Lower leg skin (tissue), 3 donors: Measurements from ENCODE around the gene CMSS1.

Experiments
- POLR2A ChIP-seq, 2 donors: fragments of 450-650 bp; IDR thresholded peaks; one replicate each; pipeline ENCODE4 v1.6.1; 2016 to 2017; ENCODE audit warnings: antibody characterized with exemption in 2 of 2, mild to moderate bottlenecking in 1 of 2, moderate library complexity in 1 of 2
- TF ChIP-seq, protein P1 (sequence below), 3 donors: fragments of 450-650 bp; IDR thresholded peaks; one replicate each; pipeline ENCODE4 v1.5.1; 2016; ENCODE audit warnings: antibody characterized with exemption in 3 of 3, mild to moderate bottlenecking in 3 of 3, moderate library complexity in 2 of 3

DNA sequence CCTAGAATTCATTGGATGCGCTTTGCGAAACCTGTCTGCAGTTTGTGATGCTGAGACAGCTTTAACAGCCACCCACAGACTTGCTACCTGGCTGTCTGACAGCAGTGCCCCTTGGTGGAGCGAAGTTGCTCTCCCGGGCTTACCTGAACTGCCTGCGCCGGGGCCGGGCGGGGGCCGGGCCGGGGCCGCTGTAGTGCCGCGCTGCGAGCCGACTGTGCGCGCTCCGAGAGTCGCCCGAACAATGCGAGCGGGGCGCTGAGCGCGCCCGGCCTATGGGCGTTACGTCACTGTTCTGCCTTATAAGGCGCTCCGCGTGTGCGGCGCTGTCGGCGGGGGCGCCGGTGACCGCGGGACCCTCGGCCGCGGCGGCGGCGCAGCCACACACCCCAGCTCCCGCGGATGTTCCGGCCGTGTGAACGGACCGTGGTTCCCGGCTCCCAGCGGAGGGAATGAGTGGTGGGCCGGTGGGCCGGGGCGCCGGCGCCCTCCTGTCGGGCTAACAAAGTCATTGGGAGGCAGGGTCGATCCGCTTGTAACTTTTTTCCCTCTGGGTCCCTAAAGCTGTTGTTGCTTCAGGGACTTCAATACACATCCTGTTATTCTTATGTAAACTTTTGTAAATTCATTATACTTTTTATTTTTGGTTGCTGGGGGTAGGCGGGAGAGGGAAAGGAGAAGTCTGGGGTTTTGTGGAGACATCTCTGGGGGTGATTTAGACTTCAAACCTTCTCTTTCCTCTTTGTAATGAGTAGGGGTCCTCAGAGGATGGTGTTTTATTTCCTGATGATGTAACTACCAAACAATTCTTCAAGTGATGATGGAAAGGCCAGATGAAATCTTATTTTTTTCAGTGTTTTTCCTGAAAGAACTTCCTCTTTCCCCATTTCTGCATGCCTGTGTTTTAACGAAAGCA lies 58.5 kb downstream of the CMSS1 start:
- TF ChIP-seq, protein P1, sequence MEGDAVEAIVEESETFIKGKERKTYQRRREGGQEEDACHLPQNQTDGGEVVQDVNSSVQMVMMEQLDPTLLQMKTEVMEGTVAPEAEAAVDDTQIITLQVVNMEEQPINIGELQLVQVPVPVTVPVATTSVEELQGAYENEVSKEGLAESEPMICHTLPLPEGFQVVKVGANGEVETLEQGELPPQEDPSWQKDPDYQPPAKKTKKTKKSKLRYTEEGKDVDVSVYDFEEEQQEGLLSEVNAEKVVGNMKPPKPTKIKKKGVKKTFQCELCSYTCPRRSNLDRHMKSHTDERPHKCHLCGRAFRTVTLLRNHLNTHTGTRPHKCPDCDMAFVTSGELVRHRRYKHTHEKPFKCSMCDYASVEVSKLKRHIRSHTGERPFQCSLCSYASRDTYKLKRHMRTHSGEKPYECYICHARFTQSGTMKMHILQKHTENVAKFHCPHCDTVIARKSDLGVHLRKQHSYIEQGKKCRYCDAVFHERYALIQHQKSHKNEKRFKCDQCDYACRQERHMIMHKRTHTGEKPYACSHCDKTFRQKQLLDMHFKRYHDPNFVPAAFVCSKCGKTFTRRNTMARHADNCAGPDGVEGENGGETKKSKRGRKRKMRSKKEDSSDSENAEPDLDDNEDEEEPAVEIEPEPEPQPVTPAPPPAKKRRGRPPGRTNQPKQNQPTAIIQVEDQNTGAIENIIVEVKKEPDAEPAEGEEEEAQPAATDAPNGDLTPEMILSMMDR (IDR thresholded peaks at IDR 0.05) = no peak
- TF ChIP-seq POLR2A (IDR thresholded peaks at IDR 0.05) = peak in 1 of 2 donors; percentile 87
